HCT116 (cell line): ENCODE measurements around the gene IFITM10. TPM values are rescaled to one million over a fixed set of nuclear protein-coding genes. Genes with fewer than 3 reads are reported as not detected.

Source experiments
- ATAC-seq: fragments of 200-7000 bp; cut with Tn5 transposase; 2 replicates; pipeline ENCODE4 v1.9.1; 2020; ENCODE audit warnings: mild to moderate bottlenecking, moderate library complexity
- BruUV-seq: library from RNA; stranded (reverse); fragments of 400-500 nt; replicated peaks from 2 replicates; lab custom pipeline; 2021; lab: Mats Ljungman, UMichigan
- CTCF ChIA-PET: fragments of 300-600 bp; sonication (Branson Sonifier 250); formaldehyde crosslinking; loops from one replicate; lab custom pipeline; 2021; ENCODE audit warnings: antibody characterized with exemption; lab: Charles Lee
- POLR2A ChIA-PET: fragments of 300-600, 350-600 bp; sonication (Branson Sonifier 250); formaldehyde crosslinking; loops from one replicate; lab custom pipeline; 2021; ENCODE audit warnings: antibody characterized with exemption; lab: Charles Lee
- RAD21 ChIA-PET, 2 experiments: fragments of 300-600 bp; sonication (Branson Sonifier 250); formaldehyde crosslinking; loops; one replicate each; lab custom pipeline; 2023; ENCODE audit warnings: low total read pairs in 2 of 2; ENCODE audit not compliant: uncharacterized antibody in 2 of 2, unreplicated experiment in 2 of 2, low non-redundant PET in 1 of 2; lab: Charles Lee
- DNase-seq: peaks from one replicate; pipeline ENCODE4 v3.0.0-alpha.2; 2010; ENCODE audit warnings: low read depth, low spot score
- H2AFZ ChIP-seq: fragments of 200-600 bp; shearing (Covaris generic), sonication (generic); 2 replicates; pipeline ENCODE4 v1.6.1; 2017; ENCODE audit warnings: low read depth, mixed run types, mixed read lengths, antibody characterized with exemption, low read length; ENCODE audit not compliant: poor library complexity, severe bottlenecking
- H3K27ac ChIP-seq: 2 replicates; pipeline ENCODE4 v1.5.1; 2012; ENCODE audit warnings: low read depth, low read length
- H3K27me3 ChIP-seq: fragments of 200-600 bp; sonication (generic); 2 replicates; pipeline ENCODE4 v1.6.1; 2016; ENCODE audit warnings: mixed run types, low read length, mixed read lengths; ENCODE audit not compliant: insufficient read depth
- H3K36me3 ChIP-seq, 2 experiments: fragments of 200-500 bp in 1 of 2; fragments of 200-600 bp in 1 of 2; sonication (Bioruptor generic) in 1 of 2; sonication (generic) in 1 of 2; 2 replicates each; pipeline versions ENCODE4 v1.5.1 to v1.6.1; 2014 to 2016; ENCODE audit warnings: low read length in 2 of 2, inconsistent platforms in 1 of 2, mixed read lengths in 1 of 2, mixed run types in 1 of 2; ENCODE audit not compliant: insufficient read depth in 2 of 2, control insufficient read depth in 1 of 2
- H3K4me1 ChIP-seq, 2 experiments: fragments of 200-600 bp in 1 of 2; sonication (generic) in 1 of 2; 2 replicates each; pipeline versions ENCODE4 v1.5.1 to v1.6.1; 2012 to 2017; ENCODE audit warnings: low read length in 2 of 2, inconsistent platforms in 1 of 2, mild to moderate bottlenecking in 1 of 2, mixed read lengths in 1 of 2, mixed run types in 1 of 2, moderate library complexity in 1 of 2; ENCODE audit not compliant: insufficient read depth in 2 of 2, control insufficient read depth in 1 of 2
- H3K4me2 ChIP-seq: fragments of 200-600 bp; sonication (generic); 2 replicates; pipeline ENCODE4 v1.6.1; 2017; ENCODE audit warnings: mixed run types, low read length, mixed read lengths
- H3K4me3 ChIP-seq, 2 experiments: fragments of 200-600 bp in 1 of 2; sonication (generic) in 1 of 2; replicated peaks in 1 of 2; 2 replicates each; pipeline ENCODE4 v1.5.1; 2011 to 2016; ENCODE audit warnings: low read length in 2 of 2, control low read depth in 1 of 2, low read depth in 1 of 2, mild to moderate bottlenecking in 1 of 2, mixed read lengths in 1 of 2, mixed run types in 1 of 2
- H3K79me2 ChIP-seq: fragments of 200-600 bp; sonication (generic); 2 replicates; pipeline ENCODE4 v1.6.1; 2017; ENCODE audit warnings: mild to moderate bottlenecking, mixed run types, low read length, moderate library complexity, mixed read lengths; ENCODE audit not compliant: insufficient read depth
- H3K9ac ChIP-seq: fragments of 200-600 bp; sonication (generic); 2 replicates; pipeline ENCODE4 v1.6.1; 2016; ENCODE audit warnings: low read length, mixed read lengths
- H3K9me2 ChIP-seq: fragments of 200-600 bp; sonication (generic), shearing (Covaris generic); 2 replicates; pipeline ENCODE4 v1.6.1; 2017; ENCODE audit warnings: mixed run types, mild to moderate bottlenecking, moderate library complexity; ENCODE audit not compliant: insufficient read depth
- H3K9me3 ChIP-seq, 2 experiments: fragments of 200-500 bp in 1 of 2; fragments of 200-600 bp in 1 of 2; sonication (Bioruptor generic) in 1 of 2; sonication (generic) in 1 of 2; 2 replicates each; pipeline ENCODE4 v1.6.1; 2014 to 2017; ENCODE audit warnings: low read length in 2 of 2, mixed read lengths in 2 of 2, inconsistent platforms in 1 of 2, low read depth in 1 of 2, mild to moderate bottlenecking in 1 of 2, mixed run types in 1 of 2, moderate library complexity in 1 of 2; ENCODE audit not compliant: control insufficient read depth in 1 of 2, insufficient read depth in 1 of 2
- H4K20me1 ChIP-seq: fragments of 200-600 bp; sonication (generic), shearing (Covaris generic); 2 replicates; pipeline ENCODE4 v1.6.1; 2017; ENCODE audit warnings: mixed run types, mild to moderate bottlenecking, moderate library complexity; ENCODE audit not compliant: insufficient read depth
- ATF3 ChIP-seq: IDR thresholded peaks from 2 replicates; pipeline ENCODE4 v1.6.1; 2012
- CBX3 ChIP-seq: IDR thresholded peaks from 2 replicates; pipeline ENCODE4 v1.6.1; 2012; ENCODE audit warnings: low read depth
- ELF1 ChIP-seq: IDR thresholded peaks from 2 replicates; pipeline ENCODE4 v1.6.1; 2012; ENCODE audit warnings: low read depth, borderline replicate concordance
- FOSL1 ChIP-seq: IDR thresholded peaks from 2 replicates; pipeline ENCODE4 v1.6.1; 2012; ENCODE audit warnings: low read depth
- JUND ChIP-seq: IDR thresholded peaks from 2 replicates; pipeline ENCODE4 v1.6.1; 2012
- MAX ChIP-seq: IDR thresholded peaks from 2 replicates; pipeline ENCODE4 v1.6.1; 2012
- POLR2A ChIP-seq: IDR thresholded peaks from 2 replicates; pipeline ENCODE4 v1.7.0; 2011; ENCODE audit warnings: borderline replicate concordance; ENCODE audit not compliant: insufficient read depth, insufficient read length; ENCODE audit errors: extremely low read depth
- POLR2AphosphoS5 ChIP-seq: IDR thresholded peaks from 2 replicates; pipeline ENCODE4 v1.6.1; 2011; ENCODE audit warnings: mild to moderate bottlenecking, low read depth, low read length, moderate library complexity
- RAD21 ChIP-seq: IDR thresholded peaks from 2 replicates; pipeline ENCODE4 v1.6.1; 2012; ENCODE audit warnings: low read depth, mild to moderate bottlenecking
- TCF7L2 ChIP-seq: IDR thresholded peaks from 2 replicates; pipeline ENCODE4 v1.7.0; 2011; ENCODE audit warnings: borderline replicate concordance, inconsistent platforms; ENCODE audit not compliant: insufficient read depth, insufficient read length; ENCODE audit errors: extremely low read depth
- YY1 ChIP-seq: IDR thresholded peaks from 2 replicates; pipeline ENCODE4 v1.6.1; 2011; ENCODE audit warnings: low read length, low read depth, moderate library complexity, mild to moderate bottlenecking; ENCODE audit not compliant: insufficient replicate concordance; ENCODE audit errors: extremely low read depth
- ZFX ChIP-seq: fragments of 450-650 bp; IDR thresholded peaks from 2 replicates; pipeline ENCODE4 v1.6.1; 2017
- ZNF274 ChIP-seq: fragments of 200-500 bp; sonication (Bioruptor generic); IDR thresholded peaks from 2 replicates; pipeline ENCODE4 v1.6.1; 2014; ENCODE audit warnings: mild to moderate bottlenecking, low read depth, low read length, inconsistent platforms
- intact Hi-C: fragments of 100-400 bp; cut with micrococcal nuclease; formaldehyde crosslinking; loops from 2 replicates; pipeline ENCODE4 v1.10.0; 2022
- total RNA-seq: library from RNA; stranded (reverse); gene quantifications from one replicate; pipeline ENCODE4 v1.2.1, GENCODE V29; 2021; ENCODE audit not compliant: unreplicated experiment
- TF ChIP-seq, protein P1 (sequence below): IDR thresholded peaks from 2 replicates; pipeline ENCODE4 v1.6.1; 2012; ENCODE audit warnings: low read depth
- TF ChIP-seq, protein P2 (sequence below): IDR thresholded peaks from 2 replicates; pipeline ENCODE4 v1.6.1; 2011; ENCODE audit warnings: mild to moderate bottlenecking, low read length, moderate library complexity; ENCODE audit not compliant: insufficient replicate concordance; ENCODE audit errors: extremely low read depth
- TF ChIP-seq, protein P3 (sequence below), 3 experiments: fragments of 200-600 bp in 1 of 3; sonication (generic) in 1 of 3; IDR thresholded peaks in 2 of 3; conservative IDR thresholded peaks in 1 of 3; 2 replicates each; pipeline ENCODE4 v1.5.1; 2012 to 2017; ENCODE audit warnings: low read depth in 2 of 3, low read length in 2 of 3, antibody characterized with exemption in 1 of 3, borderline replicate concordance in 1 of 3, control low read depth in 1 of 3, mild to moderate bottlenecking in 1 of 3, mixed read lengths in 1 of 3, mixed run types in 1 of 3, moderate library complexity in 1 of 3; ENCODE audit not compliant: insufficient read depth in 1 of 3

Gene IFITM10
- total RNA-seq, 1 experiment from 2014 or later: 1.9 TPM

DNA sequence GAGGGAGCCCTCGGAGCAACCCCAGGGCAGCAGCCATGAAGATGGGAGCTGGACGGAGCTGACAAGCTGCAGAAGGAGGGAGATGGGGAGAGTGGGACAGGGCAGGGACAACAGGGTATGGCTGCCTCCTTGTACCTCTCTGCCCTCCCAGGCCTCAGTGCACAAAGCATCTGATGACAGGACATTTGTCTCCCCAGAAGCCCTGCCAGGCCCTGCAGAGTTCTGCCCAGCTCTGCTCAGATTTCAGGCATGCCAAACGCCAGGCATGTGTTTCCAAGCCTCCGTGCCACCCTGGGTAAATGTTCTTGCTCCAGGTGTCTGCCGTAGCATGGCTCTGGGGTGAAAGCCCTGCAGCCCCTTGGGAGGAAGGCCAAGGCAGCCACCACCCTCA, 1.1 kb upstream of the IFITM10 start:
- intact Hi-C loops: no loop called here
- Histone ChIP-seq H4K20me1 (no peaks in the 10 kb centered on the region), H3K4me1 (no peaks in the 10 kb centered on the region), H3K9ac (no peak overlapping the region), H3K27me3 (no peaks in the 10 kb centered on the region), H3K4me2 (no peak overlapping the region), H3K4me3 (no peak overlapping the region), H3K79me2 (no peaks in the 10 kb centered on the region), H3K9me2 (no peaks in the 10 kb centered on the region), H3K9me3 (no peaks in the 10 kb centered on the region), H3K27ac (no peak overlapping the region), H2AFZ (no peak overlapping the region), H3K36me3 (no peaks in the 10 kb centered on the region; a peak in 1 of 4 replicates)
- DNase-seq: no peak
- CTCF ChIA-PET: interaction anchor here (1.1 kb wide), 1 partner anchor 99 kb away, joined by 3 read pairs; no protein-coding TSS in a partner anchor
- POLR2A ChIA-PET: no interaction called here
- RAD21 ChIA-PET: no interaction called here
- TF ChIP-seq POLR2AphosphoS5 (no peak), JUND (no peak), ZNF274 (no peak), ATF3 (no peak), POLR2A (no peak), FOSL1 (no peak), YY1 (no peak), ZFX (no peak), CBX3 (no peak), ELF1 (no peak), MAX (no peak), RAD21 (no peak), TCF7L2 (no peak)
- TF ChIP-seq, protein P1, sequence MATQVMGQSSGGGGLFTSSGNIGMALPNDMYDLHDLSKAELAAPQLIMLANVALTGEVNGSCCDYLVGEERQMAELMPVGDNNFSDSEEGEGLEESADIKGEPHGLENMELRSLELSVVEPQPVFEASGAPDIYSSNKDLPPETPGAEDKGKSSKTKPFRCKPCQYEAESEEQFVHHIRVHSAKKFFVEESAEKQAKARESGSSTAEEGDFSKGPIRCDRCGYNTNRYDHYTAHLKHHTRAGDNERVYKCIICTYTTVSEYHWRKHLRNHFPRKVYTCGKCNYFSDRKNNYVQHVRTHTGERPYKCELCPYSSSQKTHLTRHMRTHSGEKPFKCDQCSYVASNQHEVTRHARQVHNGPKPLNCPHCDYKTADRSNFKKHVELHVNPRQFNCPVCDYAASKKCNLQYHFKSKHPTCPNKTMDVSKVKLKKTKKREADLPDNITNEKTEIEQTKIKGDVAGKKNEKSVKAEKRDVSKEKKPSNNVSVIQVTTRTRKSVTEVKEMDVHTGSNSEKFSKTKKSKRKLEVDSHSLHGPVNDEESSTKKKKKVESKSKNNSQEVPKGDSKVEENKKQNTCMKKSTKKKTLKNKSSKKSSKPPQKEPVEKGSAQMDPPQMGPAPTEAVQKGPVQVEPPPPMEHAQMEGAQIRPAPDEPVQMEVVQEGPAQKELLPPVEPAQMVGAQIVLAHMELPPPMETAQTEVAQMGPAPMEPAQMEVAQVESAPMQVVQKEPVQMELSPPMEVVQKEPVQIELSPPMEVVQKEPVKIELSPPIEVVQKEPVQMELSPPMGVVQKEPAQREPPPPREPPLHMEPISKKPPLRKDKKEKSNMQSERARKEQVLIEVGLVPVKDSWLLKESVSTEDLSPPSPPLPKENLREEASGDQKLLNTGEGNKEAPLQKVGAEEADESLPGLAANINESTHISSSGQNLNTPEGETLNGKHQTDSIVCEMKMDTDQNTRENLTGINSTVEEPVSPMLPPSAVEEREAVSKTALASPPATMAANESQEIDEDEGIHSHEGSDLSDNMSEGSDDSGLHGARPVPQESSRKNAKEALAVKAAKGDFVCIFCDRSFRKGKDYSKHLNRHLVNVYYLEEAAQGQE: no peak
- TF ChIP-seq, protein P2, sequence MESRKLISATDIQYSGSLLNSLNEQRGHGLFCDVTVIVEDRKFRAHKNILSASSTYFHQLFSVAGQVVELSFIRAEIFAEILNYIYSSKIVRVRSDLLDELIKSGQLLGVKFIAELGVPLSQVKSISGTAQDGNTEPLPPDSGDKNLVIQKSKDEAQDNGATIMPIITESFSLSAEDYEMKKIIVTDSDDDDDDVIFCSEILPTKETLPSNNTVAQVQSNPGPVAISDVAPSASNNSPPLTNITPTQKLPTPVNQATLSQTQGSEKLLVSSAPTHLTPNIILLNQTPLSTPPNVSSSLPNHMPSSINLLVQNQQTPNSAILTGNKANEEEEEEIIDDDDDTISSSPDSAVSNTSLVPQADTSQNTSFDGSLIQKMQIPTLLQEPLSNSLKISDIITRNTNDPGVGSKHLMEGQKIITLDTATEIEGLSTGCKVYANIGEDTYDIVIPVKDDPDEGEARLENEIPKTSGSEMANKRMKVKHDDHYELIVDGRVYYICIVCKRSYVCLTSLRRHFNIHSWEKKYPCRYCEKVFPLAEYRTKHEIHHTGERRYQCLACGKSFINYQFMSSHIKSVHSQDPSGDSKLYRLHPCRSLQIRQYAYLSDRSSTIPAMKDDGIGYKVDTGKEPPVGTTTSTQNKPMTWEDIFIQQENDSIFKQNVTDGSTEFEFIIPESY: no peak
- TF ChIP-seq, protein P3, sequence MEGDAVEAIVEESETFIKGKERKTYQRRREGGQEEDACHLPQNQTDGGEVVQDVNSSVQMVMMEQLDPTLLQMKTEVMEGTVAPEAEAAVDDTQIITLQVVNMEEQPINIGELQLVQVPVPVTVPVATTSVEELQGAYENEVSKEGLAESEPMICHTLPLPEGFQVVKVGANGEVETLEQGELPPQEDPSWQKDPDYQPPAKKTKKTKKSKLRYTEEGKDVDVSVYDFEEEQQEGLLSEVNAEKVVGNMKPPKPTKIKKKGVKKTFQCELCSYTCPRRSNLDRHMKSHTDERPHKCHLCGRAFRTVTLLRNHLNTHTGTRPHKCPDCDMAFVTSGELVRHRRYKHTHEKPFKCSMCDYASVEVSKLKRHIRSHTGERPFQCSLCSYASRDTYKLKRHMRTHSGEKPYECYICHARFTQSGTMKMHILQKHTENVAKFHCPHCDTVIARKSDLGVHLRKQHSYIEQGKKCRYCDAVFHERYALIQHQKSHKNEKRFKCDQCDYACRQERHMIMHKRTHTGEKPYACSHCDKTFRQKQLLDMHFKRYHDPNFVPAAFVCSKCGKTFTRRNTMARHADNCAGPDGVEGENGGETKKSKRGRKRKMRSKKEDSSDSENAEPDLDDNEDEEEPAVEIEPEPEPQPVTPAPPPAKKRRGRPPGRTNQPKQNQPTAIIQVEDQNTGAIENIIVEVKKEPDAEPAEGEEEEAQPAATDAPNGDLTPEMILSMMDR (IDR thresholded peaks at IDR 0.05 in 2 of 3, conservative IDR thresholded peaks at IDR 0.05 in 1 of 3; ENCODE audit: borderline replicate concordance in 1 of 3, insufficient read depth in 1 of 3, low read depth in 2 of 3, low read length in 2 of 3): no peak
- BruUV-seq: no TSS peak
- no peak for ATAC-seq
